ENCODE data around the gene ZNF831. TPM values are rescaled to one million over a fixed set of nuclear protein-coding genes. Genes with fewer than 3 reads are reported as not detected.

The ZNF831 gene
- total RNA-seq, 4 donors from 2014 or later, result 0.15 to 1.2 (median 0.37) TPM

GRCh38 chr20:59120919-59121318, 42.7 kb upstream of the ZNF831 start:
- WGBS, 2 donors (ENCODE audit: low coverage in 1 of 2), result 90% methylated on average over 2 of the region's 5 CpGs; no CpG with 5 or more reads in 1 of the 2 donors
- Histone ChIP-seq H3K9me3 (peaks cover 0 to 8% (median 0%) of the 10 kb centered on the region in 3 donors), H3K27ac (no peak overlapping the region), H3K36me3 (no peaks in the 10 kb centered on the region), H3K4me1 (no peaks in the 10 kb centered on the region), H3K27me3 (peaks cover 20% of the 10 kb centered on the region), H3K4me3 (no peak overlapping the region)
- TF ChIP-seq EP300 (IDR thresholded peaks at IDR 0.05), result no peak
- no peak for TF ChIP-seq CTCF (IDR thresholded peaks at IDR 0.05)
- TF ChIP-seq POLR2A (IDR thresholded peaks at IDR 0.05), result no peak
- TF ChIP-seq POLR2AphosphoS5 (IDR thresholded peaks at IDR 0.05), result no peak
- ATAC-seq, result no peak

DNA sequence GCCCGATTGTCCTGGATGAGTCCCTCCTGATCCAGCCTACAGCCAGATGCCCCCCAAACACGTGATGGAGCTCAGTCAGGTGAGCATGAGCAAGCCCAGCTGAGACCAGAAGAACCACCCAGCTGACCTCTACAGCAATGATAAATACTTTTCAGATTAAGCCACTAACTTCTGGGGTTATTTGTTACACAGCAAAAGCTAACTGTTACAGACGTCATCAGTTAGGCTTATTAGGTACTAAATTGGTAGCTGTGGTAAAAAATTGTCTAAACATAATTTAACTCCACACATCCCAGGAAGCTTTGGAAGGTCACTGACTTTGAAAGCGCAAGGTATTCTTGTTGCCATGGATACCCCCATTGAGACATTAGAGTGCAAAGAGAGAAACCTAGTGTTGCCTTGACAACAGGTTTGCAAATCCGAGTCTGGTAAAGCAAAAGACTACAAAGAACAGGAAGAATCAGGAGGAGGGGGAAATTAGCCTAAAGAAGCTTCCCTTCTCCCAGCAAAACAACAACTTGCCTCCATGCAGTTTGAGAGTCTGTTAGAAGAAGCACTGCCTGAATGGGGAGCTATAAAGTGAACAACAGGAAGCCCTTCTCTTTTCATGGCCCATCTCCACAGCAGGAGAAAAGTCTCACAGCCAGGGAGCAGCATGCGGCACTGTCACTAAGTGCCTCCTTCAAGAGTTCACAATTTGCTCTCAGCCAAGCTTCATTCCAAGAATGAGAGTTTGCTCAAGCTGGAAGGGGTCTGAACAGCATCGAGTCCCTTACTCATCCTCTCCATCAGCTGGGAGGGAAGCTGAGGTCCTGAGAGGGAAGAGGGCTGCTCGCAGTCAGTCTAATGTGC, 41.7 kb upstream of the ZNF831 start:
- no peak for ATAC-seq
- Histone ChIP-seq H3K27me3 (peaks cover 20% of the 10 kb centered on the region), H3K36me3 (no peaks in the 10 kb centered on the region), H3K4me1 (no peaks in the 10 kb centered on the region), H3K27ac (no peak overlapping the region), H3K9me3 (peaks cover 0 to 8% (median 0%) of the 10 kb centered on the region in 3 donors), H3K4me3 (no peak overlapping the region)
- 56 to 69% methylated on average over 6 to 7 of the region's 8 CpGs for WGBS, 2 donors (ENCODE audit: low coverage in 1 of 2)
- TF ChIP-seq POLR2AphosphoS5 (IDR thresholded peaks at IDR 0.05) (no peak), POLR2A (IDR thresholded peaks at IDR 0.05) (no peak), CTCF (IDR thresholded peaks at IDR 0.05) (no peak), EP300 (IDR thresholded peaks at IDR 0.05) (no peak)

- H3K27me3 ChIP-seq, result peaks cover 20% of the 10 kb centered on the region
- no peak for TF ChIP-seq EP300 (IDR thresholded peaks at IDR 0.05)
- TF ChIP-seq POLR2A (IDR thresholded peaks at IDR 0.05), result no peak
- TF ChIP-seq CTCF (IDR thresholded peaks at IDR 0.05), result no peak
- TF ChIP-seq POLR2AphosphoS5 (IDR thresholded peaks at IDR 0.05), result no peak
- no peaks in the 10 kb centered on the region for H3K36me3 ChIP-seq
- no peak for ATAC-seq
- H3K4me1 ChIP-seq, result no peaks in the 10 kb centered on the region
- no peak overlapping the region for H3K4me3 ChIP-seq
- H3K9me3 ChIP-seq, result peaks cover 0 to 8% (median 0%) of the 10 kb centered on the region in 3 donors
- no peak overlapping the region for H3K27ac ChIP-seq
- WGBS, 2 donors (ENCODE audit: low coverage in 1 of 2), result 94 to 97% methylated on average over 3 to 4 of the region's 4 CpGs
These were observed 41.1 kb upstream of the ZNF831 start for GRCh38 chr20:59122566-59122919.

DNA sequence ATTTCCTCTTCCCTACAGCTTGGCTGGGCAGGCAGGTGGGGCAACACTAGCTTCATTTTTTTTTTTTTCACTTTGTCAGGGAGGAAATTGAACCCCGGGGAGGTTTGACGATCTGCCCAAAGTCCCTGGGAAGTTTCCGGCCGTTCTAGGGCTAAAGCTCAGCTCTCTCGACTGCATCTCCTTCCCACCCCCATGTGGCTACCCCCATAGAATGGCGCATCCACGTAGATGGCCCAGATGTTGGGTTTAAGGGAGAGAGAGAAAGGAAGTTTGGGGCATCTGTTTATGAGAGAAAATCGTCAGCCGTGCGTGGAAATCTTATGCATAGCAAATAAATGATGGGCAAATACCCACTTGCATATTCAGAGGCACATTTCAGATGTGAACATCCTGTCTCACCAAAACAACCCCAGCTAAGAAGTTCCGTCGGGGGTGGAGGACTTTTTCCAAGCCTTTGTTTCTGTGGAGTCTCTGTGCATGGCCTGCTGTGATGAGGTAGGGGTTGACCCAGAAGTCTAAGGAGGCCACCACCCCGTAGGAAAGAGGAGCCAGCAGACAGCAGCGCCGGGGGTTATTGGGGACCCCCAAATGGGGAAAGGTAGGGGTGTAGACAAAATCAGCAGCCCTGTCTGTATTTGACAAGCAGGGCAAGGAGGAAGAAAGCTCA, 40.5 kb upstream of the ZNF831 start:
- no peaks in the 10 kb centered on the region for H3K36me3 ChIP-seq
- no peak for TF ChIP-seq CTCF (IDR thresholded peaks at IDR 0.05)
- peaks cover 23% of the 10 kb centered on the region for H3K27me3 ChIP-seq
- no peak overlapping the region for H3K27ac ChIP-seq
- no peaks in the 10 kb centered on the region for H3K4me1 ChIP-seq
- WGBS, 2 donors (ENCODE audit: low coverage in 1 of 2), result 50 to 75% methylated on average over 2 to 12 of the region's 15 CpGs
- ATAC-seq, result no peak
- H3K9me3 ChIP-seq, result peaks cover 0 to 8% (median 0%) of the 10 kb centered on the region in 3 donors
- no peak overlapping the region for H3K4me3 ChIP-seq
